Stimulated activated CD4-positive, alpha-beta T cell treated with anti-CD3 and anti-CD28 coated beads, TNF-alpha, amount 100 ng/mL, for 48 hours (primary cell): Measurements from ENCODE around the gene C5orf22.
"Not testable (repeated sequence)": the region's sequence is repeated elsewhere in the genome, so short reads cannot be mapped to it uniquely, and the experiment has no call there.

Experiments used
- DNase-seq, 3 donors: peaks; one replicate each; pipeline ENCODE4 v3.0.0-alpha.2; 2020; ENCODE audit warnings: low read depth in 3 of 3

Gene C5orf22

DNA sequence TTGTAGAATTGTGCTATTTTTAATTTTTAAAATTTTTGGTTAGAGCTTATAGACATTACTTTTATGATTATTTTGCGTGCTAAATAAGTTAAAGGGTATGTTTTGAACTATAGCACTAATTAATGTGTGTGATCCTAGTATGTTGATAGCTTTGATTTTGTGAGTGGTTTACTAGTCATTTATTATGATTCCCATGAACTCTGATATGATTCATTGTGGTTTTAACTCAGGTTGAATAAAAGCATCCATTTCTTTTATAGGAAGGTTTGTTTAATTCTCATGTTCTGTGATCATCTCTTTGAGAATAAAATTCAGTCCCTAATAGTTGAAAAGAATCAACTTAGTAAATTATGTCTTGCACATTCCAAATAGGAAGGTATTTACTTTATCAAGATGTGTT lies 22.5 kb downstream of the C5orf22 start:
- DNase-seq, result no peak

DNA sequence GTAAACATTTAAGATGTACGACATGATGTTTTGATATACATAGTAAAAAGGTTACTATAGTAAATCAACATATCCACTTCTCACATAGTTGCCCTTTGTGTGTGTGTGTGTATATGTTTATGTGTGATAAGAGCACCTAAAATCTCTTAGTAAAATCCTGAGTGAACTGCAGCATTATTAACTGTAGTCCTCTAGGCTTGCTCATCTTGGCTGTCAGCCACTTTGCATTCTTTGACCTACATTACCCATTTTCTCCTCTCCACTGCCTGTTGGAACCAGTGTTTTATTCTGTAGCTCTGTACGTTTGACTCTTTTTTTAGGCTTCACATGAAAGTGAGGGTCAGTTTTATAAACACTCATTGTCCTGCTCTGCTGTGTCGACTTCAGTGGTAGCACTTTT lies 24.4 kb downstream of the C5orf22 start:
- no peak for DNase-seq

DNA sequence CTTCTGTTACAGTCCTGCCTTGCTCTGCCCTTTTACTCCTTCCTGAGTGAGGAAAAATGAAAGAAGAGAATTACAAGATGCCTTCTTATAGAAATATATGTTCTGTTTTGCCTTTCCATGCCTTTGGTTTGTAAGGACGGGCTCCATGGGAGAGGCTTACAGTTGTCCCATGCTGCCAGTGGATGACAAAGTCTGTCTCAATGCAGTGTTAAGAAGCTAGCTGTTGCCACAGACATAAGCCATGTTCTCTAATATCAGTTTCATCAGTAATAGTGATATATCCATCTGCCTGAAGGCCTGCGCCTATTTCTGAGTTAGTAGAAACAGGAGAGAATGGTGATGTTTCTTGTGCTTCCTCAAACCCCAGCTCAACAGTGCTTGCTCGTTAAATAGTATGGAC lies 27.8 kb downstream of the C5orf22 start:
- DNase-seq, result no peak

DNA sequence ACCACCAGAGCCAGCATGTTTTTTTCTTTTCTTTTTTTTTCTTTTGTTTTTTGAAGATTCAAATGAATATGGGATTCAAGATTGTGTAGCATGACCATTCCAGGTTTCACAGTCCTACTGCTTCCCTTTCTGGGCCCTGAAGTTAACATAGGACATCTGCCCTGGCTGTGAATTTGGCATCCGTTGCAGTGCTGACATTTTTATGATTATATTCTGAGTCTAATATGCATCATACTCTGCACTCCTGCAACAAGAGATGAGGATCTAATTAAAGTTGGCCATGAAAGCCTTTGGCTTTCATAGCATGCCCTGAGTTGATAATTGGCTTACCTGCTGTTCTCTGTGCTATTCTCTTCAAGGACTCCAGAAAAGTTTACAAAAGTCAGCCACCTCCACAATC lies 29.8 kb downstream of the C5orf22 start:
- no peak for DNase-seq

DNA sequence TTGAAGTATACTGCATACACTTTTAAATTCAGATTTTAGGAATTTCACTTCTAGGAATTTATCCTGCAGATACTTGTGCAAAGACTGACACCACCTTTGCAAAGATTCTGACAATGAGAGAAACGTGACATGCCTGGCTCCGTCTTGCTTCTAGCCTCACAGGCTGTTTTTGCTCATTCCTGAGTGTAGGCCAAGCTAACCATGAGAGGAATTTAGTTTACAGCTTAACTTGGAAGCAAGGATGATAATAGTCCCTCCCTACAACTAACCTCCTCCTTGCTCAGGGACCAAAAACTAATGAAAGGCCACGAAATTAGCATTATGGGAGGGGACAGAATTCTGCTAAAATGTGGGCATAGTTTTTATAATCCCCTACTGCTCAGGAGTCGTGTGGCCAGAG lies 31.1 kb downstream of the C5orf22 start:
- no peak for DNase-seq

DNA sequence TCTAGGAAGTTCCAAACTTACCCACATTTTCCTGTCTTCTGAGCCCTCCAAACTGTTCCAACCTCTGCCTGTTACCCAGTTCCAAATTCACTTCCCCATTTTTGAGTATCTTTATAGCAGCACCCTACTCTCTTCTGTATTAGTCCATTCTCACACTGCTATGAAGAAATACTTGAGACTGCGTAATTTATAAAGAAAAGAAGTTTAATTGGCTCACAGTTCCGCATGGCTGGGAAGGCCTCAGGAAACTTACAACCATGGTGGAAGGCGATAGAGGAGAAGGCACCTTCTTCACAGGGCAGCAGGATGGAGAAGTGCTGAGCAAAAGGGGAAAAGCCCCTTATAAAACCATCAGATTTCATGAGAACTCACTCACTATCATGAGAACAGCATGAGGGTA lies 34.3 kb downstream of the C5orf22 start:
- not testable (repeated sequence) for DNase-seq

DNA sequence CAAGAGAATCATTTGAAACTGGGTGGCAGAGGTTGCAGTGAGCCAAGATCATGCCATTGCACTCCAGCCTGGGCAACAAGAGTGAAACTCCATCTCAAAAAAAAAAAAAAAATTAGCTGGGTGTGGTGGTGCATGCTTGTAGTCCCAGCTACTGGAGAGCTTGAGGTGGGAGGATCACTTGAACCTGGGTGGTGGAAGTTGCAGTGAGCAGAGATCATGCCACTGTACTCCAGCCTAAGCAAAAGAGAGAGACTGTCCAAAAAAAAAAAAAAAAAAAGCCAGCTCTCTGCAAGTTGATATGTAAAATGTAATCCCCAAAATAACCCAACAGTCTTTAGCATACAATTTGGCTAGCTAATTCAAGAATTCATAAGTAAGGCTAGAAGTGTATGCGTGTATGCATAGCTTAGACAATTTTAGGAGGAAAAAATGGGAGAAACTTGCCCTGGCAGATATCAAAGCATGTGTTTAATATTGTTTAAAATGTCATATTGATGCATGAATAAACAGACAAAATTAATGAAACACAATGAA lies 36.3 kb downstream of the C5orf22 start:
- DNase-seq, result no peak

DNA sequence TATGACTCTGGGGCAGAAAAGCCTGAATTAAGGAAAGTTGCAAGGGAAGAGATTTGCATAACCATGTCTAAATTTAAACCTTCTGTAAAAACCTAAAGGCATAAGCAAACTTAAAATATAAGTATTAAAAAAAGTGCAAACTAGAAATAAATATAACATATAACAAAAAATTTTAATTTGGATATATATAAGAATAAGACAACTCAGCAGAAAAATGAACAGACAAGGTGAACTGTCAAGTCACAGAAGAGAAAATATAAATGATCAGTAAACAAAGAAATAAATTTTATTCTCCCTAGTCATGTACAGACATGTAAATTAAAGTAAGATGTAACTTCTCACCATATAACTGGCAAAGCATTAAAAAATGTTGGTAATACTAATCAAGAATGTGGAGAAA lies 37.0 kb downstream of the C5orf22 start:
- DNase-seq, result no peak

DNA sequence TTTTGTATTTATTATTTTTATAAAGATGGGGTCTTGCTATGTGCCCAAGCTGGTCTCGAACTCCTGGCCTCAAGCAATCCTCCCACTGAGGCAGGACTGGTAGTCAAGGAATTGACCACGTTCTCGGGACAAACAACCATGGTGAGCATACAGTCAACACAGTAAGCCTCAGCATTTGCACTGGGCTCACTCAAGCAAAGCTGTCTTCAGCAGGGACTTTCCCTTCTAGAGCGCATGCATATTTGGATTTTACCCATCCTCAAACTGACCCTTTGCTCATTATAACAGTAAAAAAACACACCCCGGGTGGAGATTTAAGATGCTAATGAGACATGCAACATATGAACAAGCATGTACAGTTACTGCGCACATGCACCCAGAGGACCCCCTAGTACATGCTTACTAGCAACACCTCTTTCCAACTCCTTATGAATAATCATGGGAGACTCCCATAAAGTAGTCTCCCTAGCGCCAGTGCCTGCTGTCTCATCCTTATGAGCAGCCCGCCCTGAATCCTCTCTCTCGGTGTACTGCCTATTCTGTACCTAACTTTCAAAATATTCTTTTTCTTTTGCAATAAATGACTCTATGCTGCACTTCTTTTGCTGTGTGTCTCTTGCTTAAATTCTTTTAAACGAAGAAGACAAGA lies 41.5 kb downstream of the C5orf22 start:
- DNase-seq, result no peak

DNA sequence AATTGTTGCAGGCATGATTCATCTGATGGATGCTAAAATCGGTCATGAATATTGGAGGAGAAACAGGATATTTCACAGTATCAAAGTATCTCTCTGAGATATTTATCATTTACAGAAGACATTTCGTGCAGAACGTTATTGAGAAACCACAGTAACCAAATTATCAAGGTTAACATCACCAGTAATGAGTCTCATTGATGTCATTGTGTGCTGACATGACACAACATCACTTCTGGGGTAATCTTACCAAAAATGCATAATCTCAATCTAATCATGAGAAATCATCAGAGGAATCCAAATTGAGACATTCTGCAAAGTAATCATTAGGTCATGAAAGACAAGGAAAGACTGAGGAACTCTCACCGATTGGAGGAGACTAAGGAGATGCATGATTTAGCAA lies 42.7 kb downstream of the C5orf22 start:
- DNase-seq, result no peak

DNA sequence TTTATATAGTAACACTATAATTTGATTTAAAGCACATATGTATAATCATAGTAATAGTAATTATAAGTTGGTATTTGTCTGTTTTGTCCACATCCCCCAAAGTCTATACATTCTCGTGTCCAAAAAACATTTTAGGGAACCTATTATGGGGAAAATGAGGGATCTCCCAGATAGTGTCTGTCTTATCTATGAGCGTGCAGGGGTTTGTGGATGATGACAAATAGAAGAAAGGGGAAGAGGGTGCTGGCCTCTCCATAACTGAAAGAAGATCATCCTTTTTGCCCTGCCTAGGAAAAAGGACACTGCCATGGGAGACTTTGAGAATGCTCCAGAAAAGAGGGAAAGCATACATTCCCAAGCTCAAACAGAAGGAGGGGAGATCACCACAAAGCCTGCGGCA lies 45.3 kb downstream of the C5orf22 start:
- no peak for DNase-seq

DNA sequence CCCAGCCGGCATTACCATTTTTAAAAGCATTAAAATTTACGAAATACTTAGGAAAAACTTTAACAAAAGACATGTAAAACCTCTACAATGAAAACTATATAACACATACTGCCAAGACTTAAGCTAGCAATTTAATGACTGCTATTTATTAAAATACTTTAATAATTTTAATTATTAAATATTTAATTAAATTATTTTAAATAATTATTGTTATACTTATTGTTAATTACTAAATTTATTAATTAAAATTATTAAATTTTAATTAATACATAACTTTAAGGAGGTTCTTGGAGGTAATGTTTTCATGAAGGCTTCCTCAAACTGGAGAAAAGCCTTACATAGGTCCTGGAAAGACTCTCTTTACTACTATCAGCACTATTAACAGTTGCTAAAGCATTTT lies 47.5 kb downstream of the C5orf22 start:
- DNase-seq, result no peak

DNA sequence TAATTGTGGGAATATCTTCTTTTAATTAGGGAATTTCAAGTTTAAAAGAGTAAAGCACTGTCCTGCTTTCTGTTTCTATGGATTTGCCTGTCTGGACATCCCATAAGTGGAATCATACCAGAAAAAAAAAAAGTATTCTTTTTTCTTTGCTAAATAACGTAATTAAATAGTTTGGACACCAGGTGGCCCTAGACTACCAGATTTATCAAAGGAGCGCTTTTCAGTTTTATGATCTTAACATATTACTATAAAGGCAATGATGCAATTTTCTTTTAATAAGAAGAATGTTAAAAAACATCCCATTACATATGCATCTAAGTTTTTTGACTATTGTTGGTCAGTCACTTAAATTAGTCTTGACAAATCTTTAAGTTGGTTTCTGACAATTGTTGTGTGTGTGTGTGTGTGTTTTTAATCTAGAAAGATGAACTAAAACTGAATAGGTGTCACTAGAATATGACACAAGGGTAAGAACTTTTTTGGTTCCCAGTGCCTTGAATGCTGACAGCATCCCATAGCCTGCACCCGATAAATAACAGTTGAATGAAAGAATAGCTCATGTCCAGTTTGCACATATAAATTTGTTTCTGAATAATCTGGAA lies 49.5 kb downstream of the C5orf22 start:
- DNase-seq, result no peak

DNA sequence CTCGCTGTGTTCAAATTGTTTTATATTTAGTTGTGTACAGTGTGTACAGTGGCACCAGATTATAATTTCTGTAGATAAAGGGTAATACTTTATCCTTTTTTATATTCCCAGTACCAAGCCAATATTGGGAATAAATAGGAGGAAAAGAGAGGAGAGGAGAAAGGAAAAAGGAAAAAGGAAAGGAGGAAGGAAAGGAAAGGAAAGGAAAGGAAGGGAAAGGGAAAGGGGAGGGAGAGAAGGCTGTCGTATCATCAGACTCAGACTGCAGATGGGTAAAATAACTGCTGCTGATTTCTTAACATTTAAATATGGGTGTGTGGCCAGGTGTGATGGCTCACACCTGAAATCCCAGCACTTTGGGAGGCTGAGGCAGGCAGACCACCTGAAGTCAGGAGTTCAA lies 51.0 kb downstream of the C5orf22 start:
- DNase-seq, result no peak

DNA sequence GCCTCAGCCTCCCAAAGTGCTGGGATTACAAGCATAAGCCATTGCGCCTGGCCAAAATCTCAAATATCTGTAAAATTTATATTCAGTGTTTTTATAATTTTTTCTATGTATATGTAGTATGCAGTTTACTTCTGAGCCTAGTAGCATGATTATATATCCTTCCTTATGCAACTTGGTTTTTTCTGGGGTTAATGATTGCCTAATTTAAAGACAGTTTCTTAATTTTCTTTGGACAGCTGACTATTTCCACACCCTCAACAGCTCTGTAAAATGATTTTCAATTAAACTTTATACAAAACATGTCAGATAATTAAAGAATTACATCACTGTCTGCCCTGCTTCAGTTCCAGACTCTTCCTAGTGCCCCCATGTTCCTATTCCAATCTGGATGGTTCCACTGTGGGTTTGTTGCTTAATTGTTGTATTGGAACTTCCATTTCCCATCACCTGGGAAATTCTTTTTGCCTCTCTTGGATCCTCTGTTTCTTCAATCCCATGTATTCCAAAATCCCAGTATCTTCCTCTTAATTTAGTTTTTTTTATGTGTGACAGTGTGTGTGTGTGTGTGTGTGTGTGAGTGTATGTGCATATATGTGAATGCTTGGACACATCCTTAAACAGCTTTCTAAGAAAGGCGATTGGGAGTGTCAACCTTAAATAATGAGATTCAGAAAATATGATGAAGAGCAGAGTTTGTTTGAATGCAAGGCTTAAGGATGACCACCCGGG lies 53.2 kb downstream of the C5orf22 start:
- DNase-seq, result no peak

DNA sequence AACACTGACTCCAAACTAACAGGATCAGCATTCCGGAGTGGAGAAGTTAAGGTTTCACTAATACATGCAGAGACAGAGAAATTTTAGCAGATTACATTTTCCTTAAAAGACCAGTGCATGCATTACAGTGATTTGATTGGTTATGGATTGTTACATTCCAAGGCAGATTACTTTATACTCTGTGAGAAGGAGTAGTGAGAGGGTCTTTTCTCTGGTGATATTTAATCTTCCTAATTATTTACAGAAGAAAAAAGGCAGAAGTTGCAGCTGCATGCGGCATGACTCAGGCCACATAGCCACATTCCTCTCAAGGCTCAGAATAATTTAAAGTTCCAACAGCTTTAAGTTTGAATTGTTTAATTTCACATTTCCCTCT lies 53.8 kb downstream of the C5orf22 start:
- no peak for DNase-seq

DNA sequence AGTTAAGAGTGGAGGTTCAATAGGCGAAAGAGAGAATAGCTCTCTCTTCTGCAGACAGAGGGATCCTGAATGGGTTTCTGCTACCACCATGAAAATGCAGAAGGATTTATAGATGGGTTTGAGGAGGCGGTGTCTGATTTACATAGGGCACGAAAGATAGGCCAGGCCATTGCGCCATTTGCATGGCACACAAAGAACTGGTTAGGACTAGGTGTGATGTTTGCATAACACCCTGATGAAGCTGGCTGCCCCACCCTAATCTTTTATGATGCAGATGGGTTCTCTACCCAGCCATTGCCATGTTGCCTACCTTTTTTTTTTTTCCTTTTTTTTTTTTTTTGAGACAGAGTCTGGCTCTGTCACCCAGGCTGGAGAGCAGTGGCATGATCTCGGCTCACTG lies 55.4 kb downstream of the C5orf22 start:
- no peak for DNase-seq

DNA sequence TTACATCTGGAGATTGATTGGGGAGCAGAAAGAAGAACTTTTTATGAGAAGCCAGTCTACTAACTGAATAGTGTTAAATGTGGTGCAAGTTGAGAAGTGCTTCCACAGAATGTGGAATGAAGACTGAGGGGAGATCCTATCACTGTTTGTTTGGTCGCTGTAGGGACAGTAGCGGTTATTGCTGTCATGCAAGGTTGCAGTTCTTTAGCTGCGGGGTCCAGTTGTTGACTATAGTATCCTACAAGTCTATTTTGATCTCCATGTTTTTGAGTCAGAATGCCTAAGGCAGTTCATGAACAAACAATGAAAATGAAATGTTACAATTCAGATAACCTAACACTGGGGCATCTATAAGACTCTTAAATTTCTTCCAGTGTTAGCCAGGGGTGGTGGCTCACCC lies 61.6 kb downstream of the C5orf22 start:
- DNase-seq, result no peak

DNA sequence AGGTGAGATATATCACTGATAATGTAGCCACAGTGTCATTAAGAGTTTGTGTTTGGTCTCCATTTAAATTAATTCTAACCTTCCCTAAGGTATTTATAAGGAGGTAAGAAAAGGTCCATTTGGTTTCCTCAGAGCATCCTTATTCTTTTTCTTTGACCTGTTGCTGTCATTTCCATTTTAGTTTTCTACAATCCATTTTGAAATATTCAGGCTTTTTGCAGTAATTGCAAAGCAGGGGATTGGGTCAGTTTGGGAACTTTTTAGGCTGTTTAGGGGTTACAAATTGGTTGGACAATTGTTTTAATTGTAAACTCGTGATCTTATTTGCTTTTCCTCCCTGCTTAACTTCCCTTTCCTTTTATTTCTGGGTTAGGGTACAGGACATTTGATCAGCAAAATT lies 64.3 kb downstream of the C5orf22 start:
- DNase-seq, result no peak

DNA sequence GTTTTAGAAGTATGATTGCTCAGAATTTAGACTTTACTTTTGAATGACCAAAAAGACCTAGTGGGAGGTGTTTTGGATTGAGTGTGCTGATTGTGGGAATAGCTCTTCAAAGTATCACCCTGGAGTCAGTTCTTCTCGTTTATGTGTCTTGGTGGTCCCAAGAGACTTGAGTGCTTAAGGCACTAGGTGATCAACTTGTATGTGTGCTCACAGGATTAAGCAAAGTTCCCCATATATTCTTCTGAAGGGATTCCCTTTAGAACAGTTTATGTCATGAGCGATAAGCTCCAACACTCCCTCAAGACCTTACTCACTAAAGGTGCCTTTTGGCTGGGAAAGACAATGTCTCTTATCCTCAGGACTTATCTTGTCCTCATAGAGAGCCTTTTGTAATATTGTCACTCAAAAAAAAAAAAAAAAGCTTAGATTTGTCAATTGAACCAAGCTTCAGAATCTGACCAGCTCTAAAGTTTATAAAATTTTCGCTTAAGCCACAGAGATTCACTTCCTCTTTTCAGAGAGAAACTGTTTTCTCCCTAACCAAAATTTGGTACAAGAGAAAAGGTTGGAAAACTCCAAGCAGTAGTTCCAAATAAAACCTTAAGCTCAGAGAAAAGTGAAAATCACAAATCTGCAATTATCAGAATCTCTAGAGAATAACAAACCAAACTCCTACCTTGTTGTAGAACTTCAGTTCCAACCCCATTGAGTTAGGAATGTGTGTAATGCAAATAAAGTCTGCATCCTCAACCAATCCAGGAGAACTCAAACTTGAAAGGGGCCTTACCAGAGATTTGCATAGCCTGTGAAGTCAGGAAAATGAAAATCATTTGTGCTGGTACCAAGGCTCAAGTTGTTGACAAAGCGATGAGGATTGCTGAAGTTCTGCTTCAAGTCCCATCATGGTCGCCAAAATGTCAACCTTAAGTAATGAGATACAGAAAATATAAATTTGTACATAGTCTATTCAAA lies 66.8 kb downstream of the C5orf22 start:
- DNase-seq, result no peak

DNA sequence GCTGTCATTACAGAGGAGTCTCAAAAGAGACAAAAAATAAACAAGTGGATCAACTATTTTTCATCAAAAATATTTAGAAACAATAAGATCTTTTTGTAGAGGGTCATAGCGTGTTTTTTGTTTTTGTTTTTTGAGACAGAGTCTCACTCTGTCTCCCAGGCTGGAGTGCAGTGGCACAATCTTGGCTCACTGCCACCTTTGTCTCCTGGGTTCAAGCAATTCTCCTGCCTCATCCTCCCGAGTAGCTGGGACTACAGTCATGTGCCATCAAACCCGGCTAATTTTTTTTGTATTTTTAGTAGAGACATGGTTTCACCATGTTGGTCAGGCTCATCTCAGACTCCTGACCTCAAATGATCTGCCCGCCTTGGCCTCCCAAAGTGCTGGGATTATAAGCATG lies 70.2 kb downstream of the C5orf22 start:
- not testable (repeated sequence) for DNase-seq

DNA sequence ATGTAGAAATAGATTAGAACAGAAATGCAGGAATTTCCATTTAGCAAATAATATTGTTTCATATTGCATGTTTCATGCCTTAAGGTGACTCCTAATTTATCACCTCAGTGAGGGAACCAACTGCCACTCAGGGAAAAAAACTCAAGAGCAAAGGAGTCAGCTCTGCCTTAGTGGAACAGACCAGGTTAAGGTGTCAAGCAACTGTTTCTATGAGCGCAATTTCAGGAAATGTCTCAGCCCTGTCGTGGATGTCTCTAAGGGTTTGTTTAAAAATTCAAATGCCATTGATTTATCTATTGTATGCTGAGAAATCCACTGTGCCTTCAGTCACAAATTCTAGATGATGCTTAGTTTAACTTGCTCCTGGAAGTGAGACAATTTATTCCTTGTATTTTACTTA lies 72.1 kb downstream of the C5orf22 start:
- DNase-seq, result no peak
